Vagina (tissue), 2 donors: ENCODE results near the gene CAMLG. TPM values are rescaled to one million over a fixed set of nuclear protein-coding genes. Genes with fewer than 3 reads are reported as not detected.
"Not testable (repeated sequence)": the region's sequence is repeated elsewhere in the genome, so short reads cannot be mapped to it uniquely, and the experiment has no call there.

Experiments used
- DNase-seq, 2 donors: peaks; one replicate each; pipeline ENCODE4 v3.0.0-alpha.2; 2017; ENCODE audit errors: extremely low spot score in 2 of 2
- H3K27ac ChIP-seq: fragments of 200-600 bp; sonication (generic); one replicate; pipeline ENCODE4 v1.5.1; 2019
- H3K27me3 ChIP-seq: fragments of 200-600 bp; sonication (generic); one replicate; pipeline ENCODE4 v1.5.1; 2019
- H3K36me3 ChIP-seq, 2 donors: fragments of 200-600 bp; sonication (generic); one replicate each; pipeline ENCODE4 v1.5.1; 2017 to 2019
- H3K4me1 ChIP-seq: fragments of 200-600 bp; sonication (generic); one replicate; pipeline ENCODE4 v1.5.1; 2019
- H3K4me3 ChIP-seq, 2 donors: fragments of 200-600 bp; sonication (generic); 1 replicate in 1 of 2; 2 replicates in 1 of 2; pipeline ENCODE4 v1.5.1; 2016 to 2019
- H3K9me3 ChIP-seq: fragments of 200-600 bp; sonication (generic); one replicate; pipeline ENCODE4 v1.5.1; 2019
- POLR2A ChIP-seq, 2 donors: fragments of 450-650 bp; IDR thresholded peaks; one replicate each; pipeline ENCODE4 v1.6.1; 2017; ENCODE audit warnings: antibody characterized with exemption in 2 of 2, mild to moderate bottlenecking in 2 of 2, moderate library complexity in 2 of 2
- POLR2AphosphoS5 ChIP-seq, 2 donors: sonication (generic); formaldehyde crosslinking; IDR thresholded peaks; one replicate each; pipeline ENCODE4 v1.9.0; 2017; ENCODE audit warnings: antibody characterized with exemption in 2 of 2, mild to moderate bottlenecking in 2 of 2, low read depth in 1 of 2; ENCODE audit not compliant: insufficient read depth in 1 of 2
- intact Hi-C: fragments of 100-400 bp; cut with DNase I; formaldehyde crosslinking; loops from one replicate; pipeline ENCODE4 v1.15.1; 2023
- total RNA-seq: library from RNA; depleted of rRNA; stranded (reverse); fragments of >200 nt; gene quantifications from one replicate; pipeline ENCODE4 v1.2.3, GENCODE V29; 2016
- TF ChIP-seq, protein P1 (sequence below), 3 experiments: fragments of 450-650 bp in 2 of 3; fragments of 200-600 bp in 1 of 3; sonication (generic) in 1 of 3; IDR thresholded peaks; one replicate each; pipeline ENCODE4 v1.5.1; 2017 to 2019; ENCODE audit warnings: antibody characterized with exemption in 3 of 3, mild to moderate bottlenecking in 2 of 3, moderate library complexity in 2 of 3

Gene CAMLG
- total RNA-seq, 1 donor from 2014 or later, result 49.1 TPM

DNA sequence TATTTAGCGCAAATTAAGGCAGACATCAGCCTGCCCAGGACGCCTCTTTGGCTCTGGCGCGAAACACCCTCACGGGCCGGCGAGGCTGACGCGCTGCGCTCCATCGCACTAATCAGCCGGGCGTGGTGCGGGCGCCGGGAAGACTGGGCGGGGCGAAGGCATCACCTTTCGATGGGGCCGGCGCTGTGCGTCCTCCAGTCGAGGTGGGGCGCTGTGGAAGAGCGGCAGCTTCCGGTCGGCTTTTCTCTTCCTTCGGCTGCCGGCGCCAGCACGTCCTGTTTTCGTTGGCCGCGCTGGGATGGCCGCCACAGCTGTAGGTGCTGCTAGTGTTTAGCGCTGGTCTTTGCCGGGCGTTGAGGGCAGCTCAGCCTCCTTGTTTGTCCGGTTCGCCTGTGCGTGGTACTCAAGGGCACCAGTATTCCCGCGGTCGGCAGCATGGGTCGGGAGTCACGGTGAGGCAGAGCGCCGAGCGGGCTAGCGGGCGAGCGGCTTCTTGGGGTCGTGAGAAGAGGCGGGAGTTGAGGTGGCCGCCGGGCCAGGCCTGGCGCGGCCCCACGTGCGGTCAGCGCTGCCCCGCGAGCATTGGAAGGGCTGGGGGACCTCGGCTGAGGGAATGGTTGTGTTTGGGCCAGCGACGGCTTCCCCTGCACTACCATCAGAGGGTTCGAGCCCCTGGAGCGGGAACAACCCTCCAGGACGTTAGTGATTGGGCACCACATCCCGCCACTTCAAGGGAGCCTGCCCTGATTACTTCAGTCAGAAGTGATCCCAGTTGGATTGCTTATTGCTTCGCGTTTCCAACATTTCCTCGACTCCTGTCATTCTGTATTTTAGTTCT, 20.4 kb downstream of the CAMLG start, which contains the start of gene DDX46:
Gene DDX46 (plus strand): TSS at position 276 of the 838 bp plus-strand sequence. CDS start 160 bp downstream, at position 436.
- Histone ChIP-seq H3K4me1 (peaks cover 22% of the 10 kb centered on the region), H3K36me3 (peaks cover 0 to 1% of the 10 kb centered on the region in 2 donors), H3K9me3 (no peaks in the 10 kb centered on the region), H3K27ac (peak within 1 kb of the TSS; percentile 80), H3K27me3 (no peaks in the 10 kb centered on the region), H3K4me3 (peak within 1 kb of the TSS; percentile 85 to 95)
- intact Hi-C loops, result no loop called here
- peak in 1 of 2 donors; percentile 88 for DNase-seq
- TF ChIP-seq, protein P1, sequence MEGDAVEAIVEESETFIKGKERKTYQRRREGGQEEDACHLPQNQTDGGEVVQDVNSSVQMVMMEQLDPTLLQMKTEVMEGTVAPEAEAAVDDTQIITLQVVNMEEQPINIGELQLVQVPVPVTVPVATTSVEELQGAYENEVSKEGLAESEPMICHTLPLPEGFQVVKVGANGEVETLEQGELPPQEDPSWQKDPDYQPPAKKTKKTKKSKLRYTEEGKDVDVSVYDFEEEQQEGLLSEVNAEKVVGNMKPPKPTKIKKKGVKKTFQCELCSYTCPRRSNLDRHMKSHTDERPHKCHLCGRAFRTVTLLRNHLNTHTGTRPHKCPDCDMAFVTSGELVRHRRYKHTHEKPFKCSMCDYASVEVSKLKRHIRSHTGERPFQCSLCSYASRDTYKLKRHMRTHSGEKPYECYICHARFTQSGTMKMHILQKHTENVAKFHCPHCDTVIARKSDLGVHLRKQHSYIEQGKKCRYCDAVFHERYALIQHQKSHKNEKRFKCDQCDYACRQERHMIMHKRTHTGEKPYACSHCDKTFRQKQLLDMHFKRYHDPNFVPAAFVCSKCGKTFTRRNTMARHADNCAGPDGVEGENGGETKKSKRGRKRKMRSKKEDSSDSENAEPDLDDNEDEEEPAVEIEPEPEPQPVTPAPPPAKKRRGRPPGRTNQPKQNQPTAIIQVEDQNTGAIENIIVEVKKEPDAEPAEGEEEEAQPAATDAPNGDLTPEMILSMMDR (IDR thresholded peaks at IDR 0.05), result peak; percentile 7 to 75 (median 65)
- TF ChIP-seq POLR2A (IDR thresholded peaks at IDR 0.05), result peak in 1 of 2 donors; percentile 32
- peak; percentile 84 to 90 for TF ChIP-seq POLR2AphosphoS5 (IDR thresholded peaks at IDR 0.05; ENCODE audit: insufficient read depth in 1 of 2, low read depth in 1 of 2)

DNA sequence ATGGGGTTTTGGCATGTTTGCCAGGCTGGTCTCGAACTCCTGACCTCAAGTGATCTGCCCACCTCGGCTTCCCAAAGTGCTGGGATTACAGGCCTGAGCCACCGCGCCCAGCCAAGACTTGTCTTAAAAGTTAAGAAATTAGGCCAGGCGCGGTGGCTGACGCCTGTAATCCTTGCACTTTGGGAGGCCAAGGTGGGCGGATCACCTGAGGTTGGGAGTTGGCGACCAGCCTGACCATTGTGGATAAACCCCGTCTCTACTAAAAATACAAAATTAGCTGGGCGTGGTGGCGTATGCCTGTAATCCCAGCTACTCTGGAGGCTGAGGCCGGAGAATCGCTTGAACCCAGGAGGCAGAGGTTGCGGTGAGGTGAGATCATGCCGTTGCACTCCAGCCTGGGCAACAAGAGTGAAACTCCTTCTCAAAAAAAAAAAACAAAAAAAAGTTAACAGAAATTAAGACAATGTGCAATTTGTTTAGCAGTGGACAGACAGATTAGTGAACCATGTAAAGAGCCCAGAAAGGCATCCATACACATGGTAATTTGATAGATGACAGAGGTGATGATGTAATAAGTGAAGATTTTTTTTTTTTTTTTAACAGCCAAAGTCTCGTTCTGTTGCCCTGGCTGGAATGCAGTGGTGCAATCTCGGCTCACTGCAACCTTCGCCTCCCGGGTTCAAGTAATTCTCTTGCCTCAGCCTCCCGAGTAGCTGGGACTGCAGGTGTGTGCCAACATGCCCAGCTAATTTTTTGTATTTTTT, 29.4 kb downstream of the CAMLG start:
- H3K4me3 ChIP-seq, H3K27ac ChIP-seq, H3K27me3 ChIP-seq, intact Hi-C loops, H3K9me3 ChIP-seq, H3K4me1 ChIP-seq, DNase-seq: not testable (repeated sequence)
- H3K36me3 ChIP-seq, result peaks cover 0 to 85% of the 10 kb centered on the region in 2 donors

DNA sequence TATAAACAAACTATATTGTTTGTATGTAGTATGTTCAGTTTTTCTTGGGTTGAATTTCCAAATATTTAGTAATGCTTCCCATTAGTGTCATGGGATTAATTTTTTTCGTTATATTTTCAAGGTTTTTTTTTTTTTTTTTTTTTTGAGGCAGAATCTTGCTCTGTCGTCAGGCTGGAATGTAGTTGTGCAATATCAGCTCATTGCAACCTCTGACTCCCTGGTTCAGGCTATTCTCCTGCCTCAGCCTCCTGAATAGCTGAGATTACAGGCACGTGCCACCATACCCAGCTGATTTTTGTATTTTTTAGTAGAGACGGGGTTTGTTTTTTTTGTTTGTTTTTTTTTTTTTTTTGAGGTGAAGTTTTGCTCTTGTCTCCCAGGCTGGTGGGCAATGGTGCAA, 30.9 kb downstream of the CAMLG start:
- H3K27me3 ChIP-seq, result no peaks in the 10 kb centered on the region
- no peaks in the 10 kb centered on the region for H3K9me3 ChIP-seq
- no peak overlapping the region for H3K4me3 ChIP-seq
- TF ChIP-seq, protein P1 (IDR thresholded peaks at IDR 0.05), result no peak
- no peak for TF ChIP-seq POLR2AphosphoS5 (IDR thresholded peaks at IDR 0.05; ENCODE audit: insufficient read depth in 1 of 2, low read depth in 1 of 2)
- intact Hi-C loops, result no loop called here
- no peak for DNase-seq
- H3K4me1 ChIP-seq, result no peaks in the 10 kb centered on the region
- peaks cover 0 to 94% of the 10 kb centered on the region in 2 donors for H3K36me3 ChIP-seq
- no peak overlapping the region for H3K27ac ChIP-seq

DNA sequence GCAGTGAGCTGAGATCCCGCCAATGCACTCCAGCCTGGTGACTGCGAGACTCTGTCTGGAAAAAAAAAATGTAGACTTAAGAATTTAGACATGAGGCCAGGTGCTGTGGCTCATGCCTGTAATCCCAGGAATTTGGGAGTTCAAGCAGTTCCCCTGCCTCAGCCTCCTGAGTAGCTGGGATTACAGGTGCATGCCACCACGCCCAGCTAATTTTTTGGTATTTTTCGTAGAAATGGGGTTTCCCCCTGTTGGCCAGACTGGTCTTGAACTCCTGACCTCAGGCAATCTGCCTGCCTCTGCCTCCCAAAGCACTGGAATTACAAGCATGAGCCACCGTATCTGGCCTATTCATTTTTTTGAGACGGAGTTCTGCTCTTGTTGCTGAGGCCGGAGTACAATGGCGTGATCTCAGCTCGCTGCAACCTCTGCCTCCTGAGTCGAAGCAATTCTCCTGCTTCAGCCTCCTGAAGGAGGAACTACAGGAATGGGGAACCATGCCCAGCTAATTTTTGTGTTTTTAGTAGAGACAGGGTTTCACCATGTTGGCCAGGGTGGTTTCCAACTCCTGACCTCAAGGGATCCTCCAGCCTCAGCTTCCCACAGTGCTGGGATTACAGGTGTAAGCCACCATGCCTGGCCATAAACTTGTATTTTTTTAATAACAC, 34.2 kb downstream of the CAMLG start:
- TF ChIP-seq, protein P1 (IDR thresholded peaks at IDR 0.05), result no peak
- TF ChIP-seq POLR2AphosphoS5 (IDR thresholded peaks at IDR 0.05; ENCODE audit: insufficient read depth in 1 of 2, low read depth in 1 of 2) (no peak), POLR2A (IDR thresholded peaks at IDR 0.05) (no peak)
- Histone ChIP-seq H3K4me3 (no peak overlapping the region), H3K36me3 (peaks cover 0 to 82% of the 10 kb centered on the region in 2 donors), H3K9me3 (no peaks in the 10 kb centered on the region), H3K27ac (no peak overlapping the region), H3K4me1 (no peaks in the 10 kb centered on the region), H3K27me3 (no peaks in the 10 kb centered on the region)
- DNase-seq, result no peak
- intact Hi-C loops, result no loop called here

DNA sequence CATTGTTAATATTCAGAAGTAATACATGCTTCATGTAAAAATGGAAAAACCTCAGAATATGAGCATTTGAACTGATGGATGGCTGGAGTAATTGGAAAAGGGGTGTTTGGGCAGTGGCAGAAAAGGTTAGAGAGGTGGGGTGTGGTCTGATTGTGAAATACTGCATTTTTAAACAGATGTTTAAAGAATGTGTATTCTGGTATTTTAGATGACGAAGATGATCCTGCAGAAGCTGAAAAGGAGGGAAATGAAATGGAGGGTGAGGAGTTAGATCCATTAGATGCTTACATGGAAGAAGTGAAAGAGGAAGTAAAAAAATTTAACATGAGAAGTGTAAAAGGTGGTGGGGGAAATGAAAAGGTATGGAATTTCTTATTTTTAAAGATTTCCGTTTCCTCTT, 39.0 kb downstream of the CAMLG start:
- H3K9me3 ChIP-seq, result no peaks in the 10 kb centered on the region
- intact Hi-C loops, result no loop called here
- H3K4me1 ChIP-seq, result no peaks in the 10 kb centered on the region
- no peaks in the 10 kb centered on the region for H3K27me3 ChIP-seq
- TF ChIP-seq POLR2AphosphoS5 (IDR thresholded peaks at IDR 0.05; ENCODE audit: insufficient read depth in 1 of 2, low read depth in 1 of 2) (no peak), POLR2A (IDR thresholded peaks at IDR 0.05) (no peak)
- TF ChIP-seq, protein P1 (IDR thresholded peaks at IDR 0.05), result no peak
- H3K36me3 ChIP-seq, result peaks cover 0 to 82% of the 10 kb centered on the region in 2 donors
- no peak for DNase-seq
- H3K27ac ChIP-seq, result no peak overlapping the region
- no peak overlapping the region for H3K4me3 ChIP-seq
